PC-9 (cell line): ENCODE results near the gene CROCC.
"Not testable (repeated sequence)": the region's sequence is repeated elsewhere in the genome, so short reads cannot be mapped to it uniquely, and the experiment has no call there.

Source experiments
- EZH2 ChIP-seq: fragments of 200-600 bp; sonication (generic); IDR thresholded peaks from 2 replicates; pipeline ENCODE4 v1.8.0; 2017; ENCODE audit warnings: antibody characterized with exemption, low read depth
- TF ChIP-seq, protein P1 (sequence below): fragments of 200-600 bp; sonication (generic); conservative IDR thresholded peaks from 2 replicates; pipeline ENCODE4 v1.6.1; 2017; ENCODE audit warnings: mixed run types, antibody characterized with exemption, mild to moderate bottlenecking, moderate library complexity

DNA sequence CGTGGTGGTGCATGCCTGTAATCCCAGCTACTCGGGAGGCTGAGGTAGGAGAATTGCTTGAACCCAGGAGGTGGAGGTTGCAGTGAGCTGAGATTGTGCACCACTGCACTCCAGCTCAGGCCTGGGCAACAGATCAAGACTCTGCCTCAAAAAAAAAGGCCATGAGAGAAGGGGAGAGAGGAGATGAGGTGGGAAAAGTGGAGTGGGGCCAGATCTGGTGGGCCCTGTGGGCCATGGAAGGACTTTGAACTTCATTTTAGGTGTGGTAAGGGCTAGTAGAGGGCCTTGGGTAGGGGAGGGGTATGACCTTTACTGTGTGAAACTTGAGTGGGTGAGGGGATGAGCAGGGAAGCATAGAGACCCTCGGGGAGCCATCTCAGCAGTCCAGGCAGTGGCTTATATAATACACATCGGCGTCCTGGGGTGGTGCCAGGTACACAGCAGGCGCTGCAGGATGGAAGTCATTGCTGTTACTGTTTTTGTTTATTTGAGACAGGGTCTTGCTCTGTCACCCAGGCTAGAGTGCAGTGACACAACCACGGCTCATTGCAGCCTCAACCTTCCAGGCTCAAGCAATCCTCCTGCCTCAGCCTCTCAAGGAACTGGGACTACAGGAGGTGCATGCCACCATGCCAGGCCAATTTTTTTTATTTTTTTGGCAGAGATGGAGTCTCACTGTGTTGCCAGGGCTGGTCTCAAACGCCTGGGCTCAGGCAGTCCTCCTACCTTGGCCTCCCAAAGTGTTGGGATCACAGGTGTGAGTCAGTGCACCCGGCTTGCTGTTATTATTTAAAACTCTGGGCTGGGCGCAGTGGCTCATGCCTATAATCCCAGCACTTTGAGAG is 5.5 kb upstream of the CROCC start:
- TF ChIP-seq EZH2 = not testable (repeated sequence)
- TF ChIP-seq, protein P1, sequence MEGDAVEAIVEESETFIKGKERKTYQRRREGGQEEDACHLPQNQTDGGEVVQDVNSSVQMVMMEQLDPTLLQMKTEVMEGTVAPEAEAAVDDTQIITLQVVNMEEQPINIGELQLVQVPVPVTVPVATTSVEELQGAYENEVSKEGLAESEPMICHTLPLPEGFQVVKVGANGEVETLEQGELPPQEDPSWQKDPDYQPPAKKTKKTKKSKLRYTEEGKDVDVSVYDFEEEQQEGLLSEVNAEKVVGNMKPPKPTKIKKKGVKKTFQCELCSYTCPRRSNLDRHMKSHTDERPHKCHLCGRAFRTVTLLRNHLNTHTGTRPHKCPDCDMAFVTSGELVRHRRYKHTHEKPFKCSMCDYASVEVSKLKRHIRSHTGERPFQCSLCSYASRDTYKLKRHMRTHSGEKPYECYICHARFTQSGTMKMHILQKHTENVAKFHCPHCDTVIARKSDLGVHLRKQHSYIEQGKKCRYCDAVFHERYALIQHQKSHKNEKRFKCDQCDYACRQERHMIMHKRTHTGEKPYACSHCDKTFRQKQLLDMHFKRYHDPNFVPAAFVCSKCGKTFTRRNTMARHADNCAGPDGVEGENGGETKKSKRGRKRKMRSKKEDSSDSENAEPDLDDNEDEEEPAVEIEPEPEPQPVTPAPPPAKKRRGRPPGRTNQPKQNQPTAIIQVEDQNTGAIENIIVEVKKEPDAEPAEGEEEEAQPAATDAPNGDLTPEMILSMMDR = not testable (repeated sequence)
